ENCODE data around the gene SLFNL1.

SLFNL1 gene

GRCh38 chr1:41006942-41007865, 14.3 kb downstream of the SLFNL1 start:
- Histone ChIP-seq H3K9ac (no peak overlapping the region), H3K27ac (no peak overlapping the region), H3K4me1 (peaks cover 8% of the 10 kb centered on the region), H3K79me2 (no peaks in the 10 kb centered on the region), H3K4me3 (ENCODE audit: low read depth, low read length) (no peak overlapping the region), H3K4me2 (ENCODE audit: low read length) (no peak overlapping the region), H3K9me3 (ENCODE audit: control insufficient read depth, low read length) (no peaks in the 10 kb centered on the region), H2AFZ (no peak overlapping the region), H3K36me3 (ENCODE audit: control insufficient read depth, insufficient read depth, low read length) (no peaks in the 10 kb centered on the region), H3K27me3 (ENCODE audit: control insufficient read depth, insufficient read depth, low read length) (no peaks in the 10 kb centered on the region)
- TF ChIP-seq CTCF (IDR thresholded peaks at IDR 0.05) = no peak

GRCh38 chr1:41005876-41006275, 15.6 kb downstream of the SLFNL1 start:
- no peak for TF ChIP-seq CTCF (IDR thresholded peaks at IDR 0.05)
- Histone ChIP-seq H3K9ac (no peak overlapping the region), H3K27me3 (ENCODE audit: control insufficient read depth, insufficient read depth, low read length) (no peaks in the 10 kb centered on the region), H3K27ac (no peak overlapping the region), H3K79me2 (no peaks in the 10 kb centered on the region), H3K4me2 (ENCODE audit: low read length) (no peak overlapping the region), H3K4me1 (peaks cover 8% of the 10 kb centered on the region), H3K36me3 (ENCODE audit: control insufficient read depth, insufficient read depth, low read length) (no peaks in the 10 kb centered on the region), H3K9me3 (ENCODE audit: control insufficient read depth, low read length) (no peaks in the 10 kb centered on the region), H2AFZ (no peak overlapping the region), H3K4me3 (ENCODE audit: low read depth, low read length) (no peak overlapping the region)

- H3K27ac ChIP-seq = peak overlapping the region; percentile 11
- H3K4me1 ChIP-seq = peaks cover 8% of the 10 kb centered on the region
- H3K4me2 ChIP-seq (ENCODE audit: low read length) = no peak overlapping the region
- no peaks in the 10 kb centered on the region for H3K27me3 ChIP-seq (ENCODE audit: control insufficient read depth, insufficient read depth, low read length)
- H3K79me2 ChIP-seq = no peaks in the 10 kb centered on the region
- no peaks in the 10 kb centered on the region for H3K9me3 ChIP-seq (ENCODE audit: control insufficient read depth, low read length)
- TF ChIP-seq CTCF (IDR thresholded peaks at IDR 0.05) = peak; percentile 56
- H3K36me3 ChIP-seq (ENCODE audit: control insufficient read depth, insufficient read depth, low read length) = no peaks in the 10 kb centered on the region
- H3K4me3 ChIP-seq (ENCODE audit: low read depth, low read length) = no peak overlapping the region
- no peak overlapping the region for H3K9ac ChIP-seq
- H2AFZ ChIP-seq = no peak overlapping the region
Measured at GRCh38 chr1:41003640-41004220, 17.8 kb downstream of the SLFNL1 start.

DNA sequence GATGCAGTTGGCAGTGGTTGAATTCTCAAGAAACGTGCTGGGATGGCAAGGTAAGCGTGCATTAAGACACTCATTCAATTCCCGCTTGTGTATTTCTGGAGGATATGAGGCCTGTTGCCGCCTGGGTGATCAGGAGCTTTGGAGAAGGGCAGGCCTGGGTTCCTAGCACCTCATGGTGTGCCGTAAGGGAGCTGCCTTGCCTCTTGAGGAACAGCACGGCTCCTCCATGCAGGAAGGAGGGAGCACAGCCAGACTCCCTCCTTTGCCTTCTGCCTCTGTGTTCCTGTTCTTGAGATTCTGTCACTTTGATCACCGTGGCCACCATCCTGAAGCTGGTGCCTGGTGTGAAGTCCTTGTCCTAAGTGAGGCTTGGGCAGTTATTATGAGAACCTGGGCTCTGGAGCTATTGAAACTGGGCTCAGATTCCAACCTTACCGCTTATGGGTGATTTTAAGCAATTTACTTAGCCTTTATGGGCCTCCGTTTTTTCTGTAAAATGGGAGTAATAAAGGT, 18.3 kb downstream of the SLFNL1 start:
- no peaks in the 10 kb centered on the region for H3K27me3 ChIP-seq (ENCODE audit: control insufficient read depth, insufficient read depth, low read length)
- H3K36me3 ChIP-seq (ENCODE audit: control insufficient read depth, insufficient read depth, low read length) = no peaks in the 10 kb centered on the region

More for the DNA sequence above, 18.3 kb downstream of the SLFNL1 start:
- TF ChIP-seq CTCF (IDR thresholded peaks at IDR 0.05) = no peak
- H3K4me3 ChIP-seq (ENCODE audit: low read depth, low read length) = no peak overlapping the region
- no peak overlapping the region for H3K4me2 ChIP-seq (ENCODE audit: low read length)
- H2AFZ ChIP-seq = no peak overlapping the region
- no peaks in the 10 kb centered on the region for H3K79me2 ChIP-seq
- H3K27ac ChIP-seq = peak overlapping the region; percentile 4
- H3K9me3 ChIP-seq (ENCODE audit: control insufficient read depth, low read length) = no peaks in the 10 kb centered on the region
- H3K9ac ChIP-seq = no peak overlapping the region
- H3K4me1 ChIP-seq = peaks cover 8% of the 10 kb centered on the region
